HFF-Myc (cell line): ENCODE measurements around the gene SH3TC1.

Experiments
- DNase-seq: peaks from one replicate; pipeline ENCODE4 v3.0.0-alpha.2; 2011; ENCODE audit warnings: low read depth; ENCODE audit errors: extremely low read depth
- H3K4me3 ChIP-seq: replicated peaks from 2 replicates; pipeline ENCODE4 v1.5.1; 2011; ENCODE audit warnings: low read depth, mild to moderate bottlenecking, control low read depth, low read length
- TF ChIP-seq, protein P1 (sequence below): IDR thresholded peaks from 2 replicates; pipeline ENCODE4 v1.5.1; 2012; ENCODE audit warnings: mild to moderate bottlenecking, low read depth, low read length, control low read depth; ENCODE audit errors: missing control alignments

The SH3TC1 gene

DNA sequence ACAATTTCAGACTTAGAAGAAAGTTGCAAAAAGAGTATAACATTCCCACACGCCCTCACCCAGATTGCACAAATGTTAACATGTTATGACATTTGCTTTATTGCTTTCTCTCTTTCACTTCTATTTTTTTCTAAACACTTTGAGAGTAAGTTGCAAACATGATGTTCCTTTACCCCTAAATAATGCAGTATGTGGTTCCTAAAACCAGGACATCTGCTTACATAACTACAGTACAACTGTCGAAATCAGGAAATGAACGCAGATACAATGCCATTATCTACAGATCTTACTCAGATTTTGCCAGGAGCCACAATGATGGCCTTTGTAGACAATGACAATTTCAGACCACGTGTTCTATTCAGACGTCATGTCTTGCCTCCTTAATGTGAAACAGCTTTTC is 22.4 kb downstream of the SH3TC1 start:
- DNase-seq, result peak; percentile 57
- no peak overlapping the region for H3K4me3 ChIP-seq
- TF ChIP-seq, protein P1, sequence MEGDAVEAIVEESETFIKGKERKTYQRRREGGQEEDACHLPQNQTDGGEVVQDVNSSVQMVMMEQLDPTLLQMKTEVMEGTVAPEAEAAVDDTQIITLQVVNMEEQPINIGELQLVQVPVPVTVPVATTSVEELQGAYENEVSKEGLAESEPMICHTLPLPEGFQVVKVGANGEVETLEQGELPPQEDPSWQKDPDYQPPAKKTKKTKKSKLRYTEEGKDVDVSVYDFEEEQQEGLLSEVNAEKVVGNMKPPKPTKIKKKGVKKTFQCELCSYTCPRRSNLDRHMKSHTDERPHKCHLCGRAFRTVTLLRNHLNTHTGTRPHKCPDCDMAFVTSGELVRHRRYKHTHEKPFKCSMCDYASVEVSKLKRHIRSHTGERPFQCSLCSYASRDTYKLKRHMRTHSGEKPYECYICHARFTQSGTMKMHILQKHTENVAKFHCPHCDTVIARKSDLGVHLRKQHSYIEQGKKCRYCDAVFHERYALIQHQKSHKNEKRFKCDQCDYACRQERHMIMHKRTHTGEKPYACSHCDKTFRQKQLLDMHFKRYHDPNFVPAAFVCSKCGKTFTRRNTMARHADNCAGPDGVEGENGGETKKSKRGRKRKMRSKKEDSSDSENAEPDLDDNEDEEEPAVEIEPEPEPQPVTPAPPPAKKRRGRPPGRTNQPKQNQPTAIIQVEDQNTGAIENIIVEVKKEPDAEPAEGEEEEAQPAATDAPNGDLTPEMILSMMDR, result no peak

DNA sequence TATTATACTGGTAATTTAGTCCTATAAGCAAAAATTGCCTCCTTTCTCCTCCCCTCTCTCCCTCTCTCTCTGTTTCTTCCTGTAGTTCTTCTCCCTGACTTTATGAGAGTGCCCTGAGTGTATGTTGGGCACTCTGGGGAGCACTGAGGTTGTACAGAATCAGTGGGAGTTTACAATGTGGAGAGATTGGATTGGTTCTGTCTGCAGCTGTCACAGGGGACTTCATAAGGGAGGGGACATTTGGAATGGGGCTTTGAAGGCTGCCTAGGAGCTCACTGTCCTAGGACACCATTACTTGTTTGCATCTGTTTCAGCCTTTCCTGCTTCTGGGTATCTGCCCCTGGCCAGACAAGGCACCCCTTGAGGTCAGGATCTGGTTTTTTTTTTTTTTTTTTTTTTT is 22.9 kb downstream of the SH3TC1 start:
- TF ChIP-seq, protein P1, result no peak
- H3K4me3 ChIP-seq, result no peak overlapping the region
- no peak for DNase-seq

DNA sequence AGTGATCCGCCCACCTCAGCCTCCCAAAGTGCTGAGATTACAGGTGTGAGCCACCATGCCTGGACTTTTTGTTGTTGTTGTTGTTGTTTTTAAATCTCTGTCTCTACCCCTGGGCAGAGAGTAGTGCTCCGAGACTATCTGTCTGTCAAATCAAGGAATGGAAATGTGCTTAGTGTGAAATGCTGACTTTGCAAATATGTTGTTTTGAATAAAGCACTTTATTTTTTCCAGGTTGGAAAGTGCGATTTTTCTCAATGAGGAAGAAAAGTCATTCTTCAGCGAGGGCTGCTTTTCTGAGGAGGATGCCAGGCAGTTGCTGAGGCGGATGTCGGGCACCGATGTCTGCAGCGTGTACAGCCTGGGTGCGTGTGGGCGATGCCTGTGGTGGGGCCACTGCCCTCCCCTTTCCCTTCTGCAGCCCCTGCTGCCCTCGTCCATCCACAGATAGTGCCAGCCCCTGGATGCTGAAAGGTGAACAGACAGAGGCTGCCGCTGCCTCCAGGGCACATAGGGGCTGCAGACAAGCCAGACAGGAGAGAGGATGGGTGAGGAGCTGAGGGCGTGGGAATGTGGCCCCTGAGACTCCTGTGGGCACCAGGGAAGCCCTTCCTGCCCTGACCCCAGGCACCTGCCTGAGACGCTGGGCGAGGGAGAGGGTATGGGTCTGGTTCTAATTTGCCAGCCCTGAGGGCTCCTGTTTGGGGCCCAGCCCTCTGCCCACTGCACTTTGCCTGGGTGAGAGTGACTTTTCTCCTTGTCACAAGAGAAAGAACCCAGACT is 23.7 kb downstream of the SH3TC1 start:
- DNase-seq, result no peak
- TF ChIP-seq, protein P1, result no peak
- no peak overlapping the region for H3K4me3 ChIP-seq

DNA sequence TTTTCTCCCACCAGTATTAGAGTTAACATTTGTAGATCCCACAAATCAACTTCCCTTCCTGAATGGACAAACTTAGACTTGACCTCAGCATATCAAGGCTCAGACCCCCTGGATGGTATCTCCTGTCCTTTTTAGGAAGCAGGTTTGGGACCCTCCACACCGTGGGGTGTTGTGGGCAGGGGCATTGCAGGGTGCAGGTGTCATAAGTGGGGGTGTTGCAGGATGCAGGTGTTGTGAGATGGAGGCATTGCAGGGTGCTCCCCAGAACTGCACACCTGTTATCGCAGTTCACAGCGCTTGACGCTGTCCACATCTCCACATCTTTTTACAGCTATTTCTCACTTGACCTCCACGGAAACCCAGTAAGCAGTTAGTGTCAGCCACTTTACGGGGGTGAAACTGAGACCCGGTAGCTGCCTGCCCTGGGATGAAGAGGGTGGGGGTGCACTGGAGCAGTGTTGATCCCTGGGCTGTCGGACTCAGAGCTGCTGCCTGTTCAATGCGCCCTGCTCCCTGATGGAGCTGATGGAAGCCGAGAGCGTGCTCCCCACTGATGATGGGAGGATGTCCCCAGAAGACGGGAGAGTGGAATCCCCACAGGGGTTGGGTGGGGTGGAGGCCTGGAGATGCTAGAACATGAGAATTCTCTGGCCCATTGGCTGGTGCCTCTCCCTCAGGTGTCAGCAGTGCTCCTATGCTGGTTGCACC is 25.3 kb downstream of the SH3TC1 start:
- DNase-seq, result no peak
- H3K4me3 ChIP-seq, result no peak overlapping the region
- TF ChIP-seq, protein P1, result no peak

DNA sequence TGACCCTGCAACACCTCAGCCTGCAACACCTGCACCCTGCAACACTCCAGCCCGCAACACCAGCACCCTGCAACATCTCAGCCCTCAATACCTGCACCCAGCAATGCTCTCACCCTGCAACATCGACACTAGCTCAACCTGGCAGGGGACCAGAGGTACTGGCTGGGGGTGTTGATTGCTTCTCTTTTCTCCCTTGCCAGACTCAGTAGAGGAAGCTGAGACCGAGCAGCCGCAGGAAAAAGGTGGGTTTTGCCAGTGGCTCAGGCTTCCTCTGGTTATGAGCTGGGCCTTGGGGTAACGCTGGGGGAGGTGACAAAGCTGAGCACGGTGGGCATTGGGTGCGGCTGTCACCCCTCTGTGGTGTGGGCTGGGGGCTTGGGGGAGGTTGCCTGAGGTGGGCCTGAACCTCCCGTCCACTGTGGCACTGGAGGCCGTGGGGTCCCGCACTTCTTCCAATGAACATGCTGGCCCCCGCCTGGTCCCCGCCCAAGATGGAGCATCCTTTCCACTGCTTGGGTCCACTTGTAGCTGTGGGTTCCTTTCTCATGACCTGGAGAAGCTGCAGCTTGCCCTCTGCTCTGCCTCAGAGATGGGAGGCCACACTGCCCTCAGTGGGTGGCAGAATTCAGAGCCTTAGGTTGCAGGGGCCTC is 26.0 kb downstream of the SH3TC1 start:
- H3K4me3 ChIP-seq, result no peak overlapping the region
- TF ChIP-seq, protein P1, result no peak
- no peak for DNase-seq

DNA sequence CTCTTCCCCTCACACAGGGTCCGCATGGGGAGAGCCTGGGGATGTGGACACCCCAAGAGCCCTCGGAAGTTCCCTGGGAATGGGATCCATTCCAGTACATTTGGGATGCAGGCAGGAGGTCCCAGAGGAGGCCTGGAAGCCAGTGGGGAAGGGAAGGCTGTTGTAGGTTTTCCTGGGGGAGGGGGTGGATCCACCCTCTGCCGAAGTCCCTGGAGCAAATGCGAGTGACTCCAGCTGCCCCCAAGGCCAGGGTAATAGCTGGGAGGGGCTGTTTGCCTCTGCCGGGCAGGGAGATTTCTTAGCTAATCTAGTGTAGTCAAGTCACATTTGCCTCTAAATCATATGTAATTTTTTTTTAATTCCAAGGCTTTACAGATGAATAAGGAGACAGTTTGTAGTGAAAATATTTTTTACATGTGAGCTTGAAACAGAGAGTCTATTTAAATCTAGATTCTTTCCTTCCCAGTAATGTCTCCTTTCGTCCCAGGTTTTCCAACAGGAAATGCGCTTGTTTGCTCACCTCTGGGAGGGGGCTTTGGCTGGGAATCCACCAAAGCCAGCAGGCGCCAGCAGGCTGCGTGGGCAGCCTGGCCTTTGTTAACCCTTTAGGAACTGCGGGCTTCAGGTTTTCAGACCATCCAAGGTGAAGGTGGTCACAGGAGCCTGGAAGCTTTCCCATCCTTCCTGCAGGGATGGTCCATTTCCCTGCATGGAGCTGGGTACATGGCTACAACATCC is 26.8 kb downstream of the SH3TC1 start:
- TF ChIP-seq, protein P1, result no peak
- no peak for DNase-seq

More for the DNA sequence above, 26.8 kb downstream of the SH3TC1 start:
- H3K4me3 ChIP-seq, result no peak overlapping the region
